LNCAP (cell line): ENCODE results near the gene ESF1.

Experiments
- CTCF ChIP-seq: fragments of 450-650 bp; IDR thresholded peaks from 2 replicates; pipeline ENCODE4 v1.5.1; 2017; ENCODE audit warnings: mild to moderate bottlenecking

ESF1 gene

GRCh38 chr20:13817342-13817741, 32.6 kb upstream of the ESF1 start:
- TF ChIP-seq CTCF = no peak

- no peak for TF ChIP-seq CTCF
Observed at GRCh38 chr20:13816757-13817156, 32.0 kb upstream of the ESF1 start.

- no peak for TF ChIP-seq CTCF
Observed at GRCh38 chr20:13814672-13815071, 30.0 kb upstream of the ESF1 start.

GRCh38 chr20:13813910-13814309, 29.2 kb upstream of the ESF1 start:
- no peak for TF ChIP-seq CTCF

- TF ChIP-seq CTCF = no peak
Observed at GRCh38 chr20:13810446-13810845, 25.7 kb upstream of the ESF1 start.

GRCh38 chr20:13809855-13810254, 25.1 kb upstream of the ESF1 start:
- no peak for TF ChIP-seq CTCF

- no peak for TF ChIP-seq CTCF
Observed at GRCh38 chr20:13809373-13809772, 24.7 kb upstream of the ESF1 start.

GRCh38 chr20:13800728-13801134, 16.0 kb upstream of the ESF1 start:
- no peak for TF ChIP-seq CTCF
